ENCODE measurements around the gene ADCY10.

DNA sequence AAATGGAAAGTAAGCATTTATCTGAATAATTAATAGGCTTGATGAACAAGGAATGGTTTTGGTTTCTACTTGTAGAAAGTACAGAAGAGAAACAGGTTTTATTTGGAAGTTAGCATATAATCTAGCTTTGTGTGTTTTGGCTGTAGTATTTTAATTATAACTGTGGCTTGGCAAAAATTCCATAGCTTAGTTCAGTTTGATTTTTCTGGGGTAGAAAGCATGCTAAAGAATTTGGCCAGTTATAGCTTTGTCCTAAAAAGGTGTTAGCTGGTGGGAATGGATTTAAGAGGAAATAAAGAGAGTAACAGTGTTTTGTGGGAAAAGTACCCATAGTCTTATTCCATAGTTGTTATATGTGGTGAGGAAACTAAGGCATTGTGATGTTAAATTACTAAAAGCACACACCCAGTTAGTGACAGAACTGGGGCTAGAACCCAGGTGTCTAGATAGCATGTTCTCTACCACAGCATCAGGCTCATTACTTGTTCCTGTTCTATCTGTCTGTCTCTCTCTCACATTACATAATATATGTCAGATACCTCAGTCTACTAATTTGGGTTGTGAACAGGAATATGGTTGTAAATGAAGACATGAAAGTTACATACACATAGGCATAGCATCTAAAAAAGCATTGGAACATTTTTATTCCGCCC lies 137.2 kb downstream of the ADCY10 start:
- TF ChIP-seq, protein P1, sequence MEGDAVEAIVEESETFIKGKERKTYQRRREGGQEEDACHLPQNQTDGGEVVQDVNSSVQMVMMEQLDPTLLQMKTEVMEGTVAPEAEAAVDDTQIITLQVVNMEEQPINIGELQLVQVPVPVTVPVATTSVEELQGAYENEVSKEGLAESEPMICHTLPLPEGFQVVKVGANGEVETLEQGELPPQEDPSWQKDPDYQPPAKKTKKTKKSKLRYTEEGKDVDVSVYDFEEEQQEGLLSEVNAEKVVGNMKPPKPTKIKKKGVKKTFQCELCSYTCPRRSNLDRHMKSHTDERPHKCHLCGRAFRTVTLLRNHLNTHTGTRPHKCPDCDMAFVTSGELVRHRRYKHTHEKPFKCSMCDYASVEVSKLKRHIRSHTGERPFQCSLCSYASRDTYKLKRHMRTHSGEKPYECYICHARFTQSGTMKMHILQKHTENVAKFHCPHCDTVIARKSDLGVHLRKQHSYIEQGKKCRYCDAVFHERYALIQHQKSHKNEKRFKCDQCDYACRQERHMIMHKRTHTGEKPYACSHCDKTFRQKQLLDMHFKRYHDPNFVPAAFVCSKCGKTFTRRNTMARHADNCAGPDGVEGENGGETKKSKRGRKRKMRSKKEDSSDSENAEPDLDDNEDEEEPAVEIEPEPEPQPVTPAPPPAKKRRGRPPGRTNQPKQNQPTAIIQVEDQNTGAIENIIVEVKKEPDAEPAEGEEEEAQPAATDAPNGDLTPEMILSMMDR (conservative IDR thresholded peaks at IDR 0.05 in 1 of 2, IDR thresholded peaks at IDR 0.05 in 1 of 2; ENCODE audit: low read depth in 1 of 2, low read length in 2 of 2): no peak
- TF ChIP-seq EZH2 (IDR thresholded peaks at IDR 0.05; ENCODE audit: low read length, missing control alignments): no peak

Data from fibroblast of lung (primary cell).